ENCODE results near the gene IL27RA. TPM values are rescaled to one million over a fixed set of nuclear protein-coding genes. Genes with fewer than 3 reads are reported as not detected.

The IL27RA gene
- total RNA-seq, 1 donor: 41.2 TPM

Other genes with a start within 250 kb of the IL27RA start
- gene ZSWIM4, start 236.3 kb upstream of the IL27RA start, total RNA-seq: 15.1 TPM
- 2.7 TPM for gene NANOS3, start 154.6 kb upstream of the IL27RA start, total RNA-seq
- 2.4 TPM for gene BRME1, start 125.6 kb upstream of the IL27RA start, total RNA-seq
- gene CC2D1A, start 125.6 kb upstream of the IL27RA start, total RNA-seq: 17.5 TPM
- gene PODNL1, start 93.3 kb upstream of the IL27RA start, total RNA-seq: under 0.01 TPM
- gene DCAF15, start 79.3 kb upstream of the IL27RA start, total RNA-seq: 61.9 TPM
- 20.2 TPM for gene RFX1, start 25.4 kb upstream of the IL27RA start, total RNA-seq
- gene RLN3, start 3.6 kb upstream of the IL27RA start, total RNA-seq: not detected
- not detected for gene PALM3, start 30.3 kb downstream of the IL27RA start, total RNA-seq
- 1.1 TPM for gene MISP3, start 41.0 kb downstream of the IL27RA start, total RNA-seq
- not detected for gene C19orf67, start 54.0 kb downstream of the IL27RA start, total RNA-seq
- 35.5 TPM for gene SAMD1, start 59.0 kb downstream of the IL27RA start, total RNA-seq
- 19.4 TPM for gene PRKACA, start 86.0 kb downstream of the IL27RA start, total RNA-seq
- gene ASF1B, start 104.8 kb downstream of the IL27RA start, total RNA-seq: 15.6 TPM
- 32.0 TPM for gene ADGRL1, start 174.4 kb downstream of the IL27RA start, total RNA-seq

Data from hematopoietic multipotent progenitor cell (in vitro differentiated cells).